Esophagus mucosa (tissue), 1 donor: Measurements from ENCODE around the gene TPGS1. TPM values are rescaled to one million over a fixed set of nuclear protein-coding genes. Genes with fewer than 3 reads are reported as not detected.

Experiments
- ATAC-seq: fragments of 200-7000 bp; cut with Tn5 transposase; one replicate; pipeline ENCODE4 v1.9.1; 2020
- total RNA-seq: library from RNA; stranded (reverse); gene quantifications from one replicate; pipeline ENCODE4 v1.2.4, GENCODE V29; 2023
- donor health status: DM: yes; HTN: yes; CAD: no.

Gene TPGS1
- total RNA-seq, 1 donor from 2014 or later: 14.2 TPM

- ATAC-seq: no peak
Observed at GRCh38 chr19:540867-541637, 33.8 kb downstream of the TPGS1 start.

DNA sequence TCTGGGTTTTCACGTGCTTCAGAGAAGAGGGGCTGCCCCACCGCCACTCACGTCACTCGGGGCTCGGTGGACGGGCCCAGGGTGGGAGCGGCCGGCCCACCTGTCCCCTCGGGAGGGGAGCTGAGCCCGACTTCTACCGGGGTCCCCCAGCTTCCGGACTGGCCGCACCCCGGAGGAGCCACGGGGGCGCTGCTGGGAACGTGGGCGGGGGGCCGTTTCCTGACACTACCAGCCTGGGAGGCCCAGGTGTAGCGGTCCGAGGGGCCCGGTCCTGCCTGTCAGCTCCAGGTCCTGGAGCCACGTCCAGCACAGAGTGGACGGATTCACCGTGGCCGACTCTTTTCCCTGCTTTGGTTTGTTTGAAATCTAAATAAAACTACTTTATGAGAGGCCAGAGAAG is 34.4 kb downstream of the TPGS1 start:
- ATAC-seq: no peak

- no peak for ATAC-seq
Observed at GRCh38 chr19:542173-542866, 35.0 kb downstream of the TPGS1 start.

GRCh38 chr19:543910-544608 is 36.8 kb downstream of the TPGS1 start, which contains the start of gene GZMM:
TSS of gene GZMM (plus strand) at chr19:544053. CDS start at chr19:544072, 19 bp downstream.
- ATAC-seq: peak; percentile 24

DNA sequence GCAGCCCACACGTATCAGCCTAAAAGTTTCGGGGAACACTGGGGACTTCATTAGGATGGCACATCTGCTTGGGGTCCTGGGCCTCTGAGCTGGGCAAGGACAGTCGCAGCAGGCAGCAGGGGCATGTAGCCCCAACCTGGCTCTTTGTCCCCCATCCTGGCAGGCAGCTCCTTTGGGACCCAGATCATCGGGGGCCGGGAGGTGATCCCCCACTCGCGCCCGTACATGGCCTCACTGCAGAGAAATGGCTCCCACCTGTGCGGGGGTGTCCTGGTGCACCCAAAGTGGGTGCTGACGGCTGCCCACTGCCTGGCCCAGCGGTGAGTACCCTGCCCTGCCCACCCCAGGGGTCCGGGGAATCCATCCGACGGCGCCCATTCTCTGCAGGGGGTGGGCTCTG is 39.8 kb downstream of the TPGS1 start:
- ATAC-seq: no peak

- ATAC-seq: no peak
Observed at GRCh38 chr19:547836-548720, 40.8 kb downstream of the TPGS1 start.

DNA sequence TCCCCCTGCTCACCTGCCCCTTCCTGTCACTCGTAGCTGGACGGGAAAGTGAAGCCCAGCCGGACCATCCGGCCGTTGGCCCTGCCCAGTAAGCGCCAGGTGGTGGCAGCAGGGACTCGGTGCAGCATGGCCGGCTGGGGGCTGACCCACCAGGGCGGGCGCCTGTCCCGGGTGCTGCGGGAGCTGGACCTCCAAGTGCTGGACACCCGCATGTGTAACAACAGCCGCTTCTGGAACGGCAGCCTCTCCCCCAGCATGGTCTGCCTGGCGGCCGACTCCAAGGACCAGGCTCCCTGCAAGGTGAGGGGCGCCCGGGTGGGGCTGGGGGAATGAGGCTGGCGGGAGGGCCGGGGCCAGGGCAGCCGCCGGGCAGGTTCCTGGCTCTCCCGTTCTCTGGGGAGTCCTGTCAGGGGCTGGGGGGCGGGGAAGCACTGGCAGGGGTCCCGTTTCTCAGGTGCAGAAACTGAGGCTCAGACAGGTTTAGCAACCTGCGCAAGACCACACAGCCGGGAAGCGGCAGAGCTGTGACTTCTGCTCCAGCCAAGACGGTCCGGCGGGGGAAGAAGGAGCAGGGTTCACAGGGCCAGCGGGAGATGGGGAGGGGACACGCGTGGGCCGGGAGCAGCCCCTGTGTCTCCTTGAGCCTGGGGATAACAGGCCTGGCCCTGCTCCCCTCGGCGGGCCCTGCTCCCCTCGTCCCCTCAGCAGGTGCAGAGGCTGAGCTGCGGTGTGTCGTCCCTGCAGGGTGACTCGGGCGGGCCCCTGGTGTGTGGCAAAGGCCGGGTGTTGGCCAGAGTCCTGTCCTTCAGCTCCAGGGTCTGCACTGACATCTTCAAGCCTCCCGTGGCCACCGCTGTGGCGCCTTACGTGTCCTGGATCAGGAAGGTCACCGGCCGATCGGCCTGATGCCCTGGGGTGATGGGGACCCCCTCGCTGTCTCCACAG is 41.9 kb downstream of the TPGS1 start:
- ATAC-seq: no peak

GRCh38 chr19:554817-555216 is 47.5 kb downstream of the TPGS1 start:
- ATAC-seq: no peak

DNA sequence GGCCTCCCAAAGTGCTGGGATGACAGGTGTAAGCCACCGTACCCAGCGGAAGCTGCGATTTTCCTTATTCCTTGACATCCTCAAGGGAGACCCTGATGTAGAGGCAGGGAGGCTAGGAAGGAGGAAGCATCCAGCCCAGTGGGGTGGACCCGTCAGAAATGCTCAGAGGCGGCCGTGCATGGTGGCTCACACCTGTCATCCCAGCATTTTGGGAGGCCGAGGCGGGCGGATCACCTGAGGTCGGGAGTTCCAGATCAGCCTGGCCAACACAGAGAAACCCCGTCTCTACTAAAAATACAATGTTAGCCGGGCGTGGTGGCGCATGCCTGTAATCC is 48.1 kb downstream of the TPGS1 start:
- no peak for ATAC-seq

- ATAC-seq: no peak
Observed at GRCh38 chr19:556611-557382, 49.5 kb downstream of the TPGS1 start.

- no peak for ATAC-seq
Observed at GRCh38 chr19:558770-559439, 51.6 kb downstream of the TPGS1 start.

DNA sequence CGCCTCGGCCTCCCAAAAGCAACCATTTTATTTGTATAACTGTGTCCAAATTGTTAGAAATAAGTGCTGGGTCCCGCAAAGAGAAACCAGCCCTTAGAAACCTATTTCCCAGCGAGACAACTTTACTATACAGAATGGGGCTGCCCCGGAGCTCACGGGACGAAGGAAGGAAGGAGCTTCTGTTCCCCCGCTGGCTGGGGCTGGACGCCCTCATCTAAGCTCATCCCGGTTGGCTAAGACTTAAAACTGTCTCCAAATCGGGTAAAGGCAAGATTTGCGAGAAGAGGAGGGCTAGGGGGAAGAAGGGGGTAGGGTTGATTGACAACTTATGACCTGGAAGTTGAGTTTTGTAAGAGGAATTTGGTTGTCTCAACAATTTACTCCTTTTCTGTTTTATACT is 52.8 kb downstream of the TPGS1 start:
- ATAC-seq: no peak

DNA sequence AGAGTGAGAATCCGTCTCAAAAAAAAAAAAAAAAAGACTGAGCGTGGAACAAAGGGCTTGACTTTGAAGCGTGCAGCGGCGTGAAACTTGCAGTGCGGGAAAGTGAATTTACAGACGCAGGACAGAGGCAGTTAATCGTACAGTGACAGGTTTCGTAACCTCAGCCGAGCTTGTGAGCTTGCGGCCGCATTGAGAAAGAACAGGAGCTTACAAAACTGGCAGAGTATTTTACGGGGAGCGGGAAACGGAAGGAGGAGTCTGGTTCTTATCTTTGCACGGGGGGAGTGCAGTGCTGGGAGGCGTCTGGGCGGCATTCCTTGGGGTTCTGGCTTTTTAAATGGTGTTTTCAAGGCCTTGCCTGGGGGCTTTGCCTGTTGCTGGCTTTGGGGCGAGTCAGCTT is 59.1 kb downstream of the TPGS1 start:
- no peak for ATAC-seq

GRCh38 chr19:566844-567243 is 59.5 kb downstream of the TPGS1 start:
- ATAC-seq: no peak

DNA sequence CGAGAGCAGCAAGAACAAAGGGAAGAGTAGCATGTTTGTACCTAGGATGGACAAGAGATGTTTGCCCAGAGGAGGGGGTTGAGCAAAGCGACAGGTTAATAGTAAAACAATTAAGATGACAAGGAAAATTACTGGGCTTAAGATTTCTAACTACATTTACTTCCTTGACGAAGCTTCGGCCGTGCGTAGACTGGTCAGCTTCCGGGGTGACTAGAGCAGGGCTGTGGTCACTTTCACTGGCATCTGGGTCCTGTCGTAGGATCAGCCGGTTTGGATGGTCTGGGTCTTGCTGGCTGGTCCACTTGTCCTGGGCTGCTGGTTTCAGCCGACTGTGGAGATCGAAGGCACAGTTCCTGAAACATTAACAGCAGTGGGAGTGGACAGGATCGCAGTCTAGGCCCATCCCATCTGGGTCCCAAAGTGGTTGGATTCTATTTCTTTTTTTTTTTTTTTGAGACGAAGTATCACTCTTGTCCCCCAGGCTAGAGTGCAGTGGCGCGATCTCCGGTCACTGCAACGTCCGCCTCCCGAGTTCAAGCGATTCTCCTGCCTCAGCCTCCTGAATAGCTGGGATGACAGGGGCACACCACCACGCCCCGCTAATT is 60.1 kb downstream of the TPGS1 start:
- no peak for ATAC-seq
